ENCODE data around the gene SPI1.

The SPI1 gene

GRCh38 chr11:47403571-47403970 lies 25.2 kb upstream of the SPI1 start:
- TF ChIP-seq CSDC2 (CRISPR knock-in tag; IDR thresholded peaks at IDR 0.05) (no peak), OSR1 (CRISPR knock-in tag; IDR thresholded peaks at IDR 0.05) (no peak), SNAI2 (CRISPR knock-in tag; IDR thresholded peaks at IDR 0.05) (no peak), TCF4 (CRISPR knock-in tag; IDR thresholded peaks at IDR 0.05; ENCODE audit: borderline replicate concordance) (no peak), ZFP30 (CRISPR knock-in tag; IDR thresholded peaks at IDR 0.05) (no peak), ZFP3 (CRISPR knock-in tag; IDR thresholded peaks at IDR 0.05) (no peak), ZNF8 (CRISPR knock-in tag; IDR thresholded peaks at IDR 0.05) (no peak)

GRCh38 chr11:47403135-47403534 lies 24.8 kb upstream of the SPI1 start:
- TF ChIP-seq CREB5 (CRISPR knock-in tag; IDR thresholded peaks at IDR 0.05; ENCODE audit: low read depth), result no peak
- no peak for TF ChIP-seq OSR1 (CRISPR knock-in tag; IDR thresholded peaks at IDR 0.05)
- TF ChIP-seq ZFP3 (CRISPR knock-in tag; IDR thresholded peaks at IDR 0.05), result no peak
- TF ChIP-seq RARB (CRISPR knock-in tag; IDR thresholded peaks at IDR 0.05), result no peak
- no peak for TF ChIP-seq TOX (CRISPR knock-in tag; IDR thresholded peaks at IDR 0.05; ENCODE audit: borderline replicate concordance)
- TF ChIP-seq TSHZ2 (CRISPR knock-in tag; IDR thresholded peaks at IDR 0.05), result no peak
- TF ChIP-seq ZFP30 (CRISPR knock-in tag; IDR thresholded peaks at IDR 0.05), result no peak
- TF ChIP-seq CSDC2 (CRISPR knock-in tag; IDR thresholded peaks at IDR 0.05), result no peak
- TF ChIP-seq CSRNP3 (CRISPR knock-in tag; IDR thresholded peaks at IDR 0.05), result no peak
- TF ChIP-seq TCF4 (CRISPR knock-in tag; IDR thresholded peaks at IDR 0.05; ENCODE audit: borderline replicate concordance), result no peak
- no peak for ATAC-seq

More at GRCh38 chr11:47403571-47403970, 25.2 kb upstream of the SPI1 start:
- no peak for ATAC-seq

GRCh38 chr11:47400768-47401279 lies 22.5 kb upstream of the SPI1 start:
- ATAC-seq, result peak; percentile 72
- 0 out of 2 replicates have a peak, but pooled peaks have one; percentile 5 for TF ChIP-seq ZNF8 (CRISPR knock-in tag; IDR thresholded peaks at IDR 0.05)
- no peak for TF ChIP-seq PATZ1 (CRISPR knock-in tag; IDR thresholded peaks at IDR 0.05; ENCODE audit: borderline replicate concordance)
- TF ChIP-seq TCF4 (CRISPR knock-in tag; IDR thresholded peaks at IDR 0.05; ENCODE audit: borderline replicate concordance), result no peak; the same call in 1 of the 2 replicates

- TF ChIP-seq ESRRG (CRISPR knock-in tag; IDR thresholded peaks at IDR 0.05), result 0 out of 2 replicates have a peak, but pooled peaks have one; percentile 16
- no peak for TF ChIP-seq TSHZ2 (CRISPR knock-in tag; IDR thresholded peaks at IDR 0.05)
- peak; percentile 63 for ATAC-seq
These were observed 21.8 kb upstream of the SPI1 start for GRCh38 chr11:47399860-47400767.

Measured in SK-N-SH treated with all-trans-retinoic acid at 6 μM for 48 hours (cell line).